ENCODE data around the gene MSRB3.

DNA sequence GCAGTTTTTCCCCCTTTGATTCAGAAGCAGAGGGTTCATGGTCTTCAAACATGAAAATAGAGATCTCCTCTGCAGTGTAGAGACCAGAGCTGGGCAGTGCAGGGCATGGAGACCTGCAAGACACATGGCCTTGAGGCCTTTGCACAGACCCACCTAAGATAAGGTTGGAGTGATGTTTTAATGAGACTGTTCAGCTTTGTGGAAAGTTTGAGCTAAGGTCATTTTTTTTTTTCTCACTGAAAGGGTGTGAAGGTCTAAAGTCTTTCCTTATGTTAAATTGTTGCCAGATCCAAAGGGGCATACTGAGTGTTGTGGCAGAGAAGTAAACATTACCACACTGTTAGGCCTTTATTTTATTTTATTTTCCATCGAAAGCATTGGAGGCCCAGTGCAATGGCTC lies 185.1 kb downstream of the MSRB3 start:
- TF ChIP-seq, protein P1, sequence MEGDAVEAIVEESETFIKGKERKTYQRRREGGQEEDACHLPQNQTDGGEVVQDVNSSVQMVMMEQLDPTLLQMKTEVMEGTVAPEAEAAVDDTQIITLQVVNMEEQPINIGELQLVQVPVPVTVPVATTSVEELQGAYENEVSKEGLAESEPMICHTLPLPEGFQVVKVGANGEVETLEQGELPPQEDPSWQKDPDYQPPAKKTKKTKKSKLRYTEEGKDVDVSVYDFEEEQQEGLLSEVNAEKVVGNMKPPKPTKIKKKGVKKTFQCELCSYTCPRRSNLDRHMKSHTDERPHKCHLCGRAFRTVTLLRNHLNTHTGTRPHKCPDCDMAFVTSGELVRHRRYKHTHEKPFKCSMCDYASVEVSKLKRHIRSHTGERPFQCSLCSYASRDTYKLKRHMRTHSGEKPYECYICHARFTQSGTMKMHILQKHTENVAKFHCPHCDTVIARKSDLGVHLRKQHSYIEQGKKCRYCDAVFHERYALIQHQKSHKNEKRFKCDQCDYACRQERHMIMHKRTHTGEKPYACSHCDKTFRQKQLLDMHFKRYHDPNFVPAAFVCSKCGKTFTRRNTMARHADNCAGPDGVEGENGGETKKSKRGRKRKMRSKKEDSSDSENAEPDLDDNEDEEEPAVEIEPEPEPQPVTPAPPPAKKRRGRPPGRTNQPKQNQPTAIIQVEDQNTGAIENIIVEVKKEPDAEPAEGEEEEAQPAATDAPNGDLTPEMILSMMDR (conservative IDR thresholded peaks at IDR 0.05 in 1 of 2, IDR thresholded peaks at IDR 0.05 in 1 of 2; ENCODE audit: low read depth in 1 of 2, low read length in 2 of 2): no peak
- no peak for TF ChIP-seq EZH2 (IDR thresholded peaks at IDR 0.05; ENCODE audit: low read length, missing control alignments)
